Measurements from ENCODE around the gene C13orf46.
"Not testable (repeated sequence)": the region's sequence is repeated elsewhere in the genome, so short reads cannot be mapped to it uniquely, and the experiment has no call there.

C13orf46 gene

GRCh38 chr13:113973218-113974164, at the start of gene C13orf46:
C13orf46 (minus strand) TSS chr13:113974076; CDS start chr13:113973997, 79 bp downstream.
- Histone ChIP-seq H3K9me3 (ENCODE audit: control insufficient read depth in 1 of 2, low read length in 2 of 2) (no peaks in the 10 kb centered on the region), H3K36me3 (ENCODE audit: control insufficient read depth in 1 of 2, insufficient read depth in 2 of 2, low read length in 2 of 2) (peaks cover 0 to 5% of the 10 kb centered on the region in 2 donors), H3K4me1 (ENCODE audit: control insufficient read depth in 1 of 2, insufficient read depth in 2 of 2, low read length in 2 of 2) (peaks cover 23 to 25% of the 10 kb centered on the region in 2 donors), H3K9ac (ENCODE audit: low read depth in 1 of 2, low read length in 2 of 2) (no peak within 1 kb of the TSS), H3K27ac (ENCODE audit: low read depth, low read length) (no peak within 1 kb of the TSS), H3K27me3 (ENCODE audit: control insufficient read depth in 1 of 2, insufficient read depth in 2 of 2, low read length in 2 of 2) (no peaks in the 10 kb centered on the region), H3K4me3 (ENCODE audit: low read depth in 1 of 2, low read length in 2 of 2) (no peak within 1 kb of the TSS)

- Histone ChIP-seq H3K9ac (ENCODE audit: low read depth in 1 of 2, low read length in 2 of 2) (no peak overlapping the region), H3K27me3 (ENCODE audit: control insufficient read depth in 1 of 2, insufficient read depth in 2 of 2, low read length in 2 of 2) (no peaks in the 10 kb centered on the region), H3K36me3 (ENCODE audit: control insufficient read depth in 1 of 2, insufficient read depth in 2 of 2, low read length in 2 of 2) (peaks cover 0 to 27% of the 10 kb centered on the region in 2 donors), H3K4me1 (ENCODE audit: control insufficient read depth in 1 of 2, insufficient read depth in 2 of 2, low read length in 2 of 2) (peaks cover 14 to 23% of the 10 kb centered on the region in 2 donors), H3K4me3 (ENCODE audit: low read depth in 1 of 2, low read length in 2 of 2) (no peak overlapping the region), H3K27ac (ENCODE audit: low read depth, low read length) (no peak overlapping the region), H3K9me3 (ENCODE audit: control insufficient read depth in 1 of 2, low read length in 2 of 2) (no peaks in the 10 kb centered on the region)
These were observed 49.0 kb upstream of the C13orf46 start for GRCh38 chr13:114022876-114023275.

DNA sequence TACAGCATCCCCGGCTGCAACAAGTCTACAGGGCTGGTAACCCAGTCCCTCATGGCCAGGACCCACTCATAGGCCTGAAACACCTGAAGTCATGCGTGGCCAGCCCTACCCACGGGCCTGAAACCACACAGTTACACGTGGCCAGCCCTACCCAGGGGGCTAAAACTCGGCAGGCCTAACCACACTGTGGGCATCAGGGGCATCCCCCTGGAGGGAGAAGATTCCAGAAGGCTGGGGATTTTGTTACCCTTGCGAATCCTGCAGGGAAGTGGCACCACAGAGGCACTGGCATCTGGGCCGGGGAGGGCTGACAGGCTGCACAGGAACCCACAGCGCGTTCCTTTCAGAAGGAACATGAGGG, 48.4 kb upstream of the C13orf46 start:
- H3K4me1 ChIP-seq (ENCODE audit: control insufficient read depth in 1 of 2, insufficient read depth in 2 of 2, low read length in 2 of 2): peaks cover 14 to 20% of the 10 kb centered on the region in 2 donors
- no peak overlapping the region for H3K27ac ChIP-seq (ENCODE audit: low read depth, low read length)
- no peaks in the 10 kb centered on the region for H3K9me3 ChIP-seq (ENCODE audit: control insufficient read depth in 1 of 2, low read length in 2 of 2)
- no peaks in the 10 kb centered on the region for H3K27me3 ChIP-seq (ENCODE audit: control insufficient read depth in 1 of 2, insufficient read depth in 2 of 2, low read length in 2 of 2)
- no peak overlapping the region for H3K9ac ChIP-seq (ENCODE audit: low read depth in 1 of 2, low read length in 2 of 2)
- H3K4me3 ChIP-seq (ENCODE audit: low read depth in 1 of 2, low read length in 2 of 2): no peak overlapping the region
- H3K36me3 ChIP-seq (ENCODE audit: control insufficient read depth in 1 of 2, insufficient read depth in 2 of 2, low read length in 2 of 2): peaks cover 0 to 29% of the 10 kb centered on the region in 2 donors

- H3K9ac ChIP-seq (ENCODE audit: low read depth in 1 of 2, low read length in 2 of 2): no peak overlapping the region
- H3K4me3 ChIP-seq (ENCODE audit: low read depth in 1 of 2, low read length in 2 of 2): no peak overlapping the region
- peaks cover 10 to 17% of the 10 kb centered on the region in 2 donors for H3K4me1 ChIP-seq (ENCODE audit: control insufficient read depth in 1 of 2, insufficient read depth in 2 of 2, low read length in 2 of 2)
- H3K36me3 ChIP-seq (ENCODE audit: control insufficient read depth in 1 of 2, insufficient read depth in 2 of 2, low read length in 2 of 2): peaks cover 0 to 33% of the 10 kb centered on the region in 2 donors
- no peaks in the 10 kb centered on the region for H3K27me3 ChIP-seq (ENCODE audit: control insufficient read depth in 1 of 2, insufficient read depth in 2 of 2, low read length in 2 of 2)
- H3K9me3 ChIP-seq (ENCODE audit: control insufficient read depth in 1 of 2, low read length in 2 of 2): no peaks in the 10 kb centered on the region
- H3K27ac ChIP-seq (ENCODE audit: low read depth, low read length): no peak overlapping the region
These were observed 47.8 kb upstream of the C13orf46 start for GRCh38 chr13:114021464-114022308.

GRCh38 chr13:114020750-114021463, 47.0 kb upstream of the C13orf46 start:
- H3K9me3 ChIP-seq (ENCODE audit: control insufficient read depth in 1 of 2, low read length in 2 of 2): no peaks in the 10 kb centered on the region
- no peak overlapping the region for H3K27ac ChIP-seq (ENCODE audit: low read depth, low read length)
- peaks cover 2 to 9% of the 10 kb centered on the region in 2 donors for H3K4me1 ChIP-seq (ENCODE audit: control insufficient read depth in 1 of 2, insufficient read depth in 2 of 2, low read length in 2 of 2)
- peaks cover 0 to 33% of the 10 kb centered on the region in 2 donors for H3K36me3 ChIP-seq (ENCODE audit: control insufficient read depth in 1 of 2, insufficient read depth in 2 of 2, low read length in 2 of 2)
- no peaks in the 10 kb centered on the region for H3K27me3 ChIP-seq (ENCODE audit: control insufficient read depth in 1 of 2, insufficient read depth in 2 of 2, low read length in 2 of 2)
- no peak overlapping the region for H3K9ac ChIP-seq (ENCODE audit: low read depth in 1 of 2, low read length in 2 of 2)
- H3K4me3 ChIP-seq (ENCODE audit: low read depth in 1 of 2, low read length in 2 of 2): no peak overlapping the region

- H3K9ac ChIP-seq (ENCODE audit: low read depth in 1 of 2, low read length in 2 of 2); H3K27me3 ChIP-seq (ENCODE audit: control insufficient read depth in 1 of 2, insufficient read depth in 2 of 2, low read length in 2 of 2); H3K9me3 ChIP-seq (ENCODE audit: control insufficient read depth in 1 of 2, low read length in 2 of 2); H3K27ac ChIP-seq (ENCODE audit: low read depth, low read length); H3K4me1 ChIP-seq (ENCODE audit: control insufficient read depth in 1 of 2, insufficient read depth in 2 of 2, low read length in 2 of 2); H3K4me3 ChIP-seq (ENCODE audit: low read depth in 1 of 2, low read length in 2 of 2): not testable (repeated sequence)
- peaks cover 0 to 38% of the 10 kb centered on the region in 2 donors for H3K36me3 ChIP-seq (ENCODE audit: control insufficient read depth in 1 of 2, insufficient read depth in 2 of 2, low read length in 2 of 2)
These were observed 46.3 kb upstream of the C13orf46 start for GRCh38 chr13:114020134-114020533.

DNA sequence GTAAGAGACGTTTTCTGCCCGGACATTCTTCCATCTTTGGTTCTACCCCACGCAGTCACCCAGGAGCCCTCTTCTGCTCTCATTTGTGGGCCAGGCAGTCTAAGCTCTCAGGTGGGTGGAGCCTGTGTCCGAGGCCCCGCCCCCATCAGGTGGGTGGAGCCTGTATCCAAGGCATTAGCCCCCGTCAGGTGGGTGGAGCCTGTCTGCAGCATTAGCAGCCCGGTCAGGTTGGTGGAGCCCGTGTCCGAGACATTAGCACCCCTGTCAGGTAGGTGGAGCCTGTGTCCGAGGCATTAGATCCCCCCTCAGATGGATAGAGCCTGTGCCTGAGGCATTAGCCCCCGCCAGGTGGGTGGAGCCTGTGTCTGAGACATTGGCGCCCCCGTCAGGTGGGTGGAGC, 45.5 kb upstream of the C13orf46 start:
- no peaks in the 10 kb centered on the region for H3K27me3 ChIP-seq (ENCODE audit: control insufficient read depth in 1 of 2, insufficient read depth in 2 of 2, low read length in 2 of 2)
- no peaks in the 10 kb centered on the region for H3K9me3 ChIP-seq (ENCODE audit: control insufficient read depth in 1 of 2, low read length in 2 of 2)
- no peak overlapping the region for H3K27ac ChIP-seq (ENCODE audit: low read depth, low read length)
- no peak overlapping the region for H3K4me3 ChIP-seq (ENCODE audit: low read depth in 1 of 2, low read length in 2 of 2)
- peaks cover 0 to 42% of the 10 kb centered on the region in 2 donors for H3K36me3 ChIP-seq (ENCODE audit: control insufficient read depth in 1 of 2, insufficient read depth in 2 of 2, low read length in 2 of 2)
- peaks cover 0 to 6% of the 10 kb centered on the region in 2 donors for H3K4me1 ChIP-seq (ENCODE audit: control insufficient read depth in 1 of 2, insufficient read depth in 2 of 2, low read length in 2 of 2)
- H3K9ac ChIP-seq (ENCODE audit: low read depth in 1 of 2, low read length in 2 of 2): no peak overlapping the region

DNA sequence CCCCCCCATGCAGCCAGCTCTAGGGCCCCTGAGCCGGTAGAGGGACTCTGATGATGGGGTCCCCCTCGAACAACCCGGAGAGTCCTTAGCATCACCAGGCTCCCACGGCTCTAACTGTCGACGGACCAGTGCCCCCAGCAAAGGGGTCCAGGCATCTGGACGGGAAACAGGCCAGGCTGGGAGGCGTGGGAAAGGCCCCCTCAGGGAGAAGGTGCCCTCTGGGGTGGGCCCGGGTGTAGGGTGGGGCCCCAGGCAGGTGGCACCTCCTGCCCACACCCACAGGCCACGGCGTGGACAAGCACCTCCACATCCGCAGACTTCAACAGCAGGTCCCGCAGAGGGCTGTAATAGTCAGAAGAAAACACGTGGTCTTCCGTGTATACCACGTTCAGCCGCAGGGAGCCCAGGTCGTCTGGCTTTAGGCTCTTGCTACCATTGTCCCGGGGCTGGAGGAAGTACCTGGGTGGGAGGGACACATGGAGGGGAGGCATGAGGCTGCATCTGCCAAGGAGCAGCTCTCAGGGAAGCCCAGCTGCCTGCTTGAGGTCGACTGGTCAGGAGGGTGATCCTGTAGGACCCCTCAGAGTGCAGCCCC, 44.7 kb upstream of the C13orf46 start:
- H3K36me3 ChIP-seq (ENCODE audit: control insufficient read depth in 1 of 2, insufficient read depth in 2 of 2, low read length in 2 of 2): peaks cover 0 to 35% of the 10 kb centered on the region in 2 donors
- no peaks in the 10 kb centered on the region for H3K9me3 ChIP-seq (ENCODE audit: control insufficient read depth in 1 of 2, low read length in 2 of 2)
- H3K27ac ChIP-seq (ENCODE audit: low read depth, low read length): no peak overlapping the region
- H3K4me3 ChIP-seq (ENCODE audit: low read depth in 1 of 2, low read length in 2 of 2): no peak overlapping the region
- H3K9ac ChIP-seq (ENCODE audit: low read depth in 1 of 2, low read length in 2 of 2): no peak overlapping the region
- peaks cover 0 to 6% of the 10 kb centered on the region in 2 donors for H3K4me1 ChIP-seq (ENCODE audit: control insufficient read depth in 1 of 2, insufficient read depth in 2 of 2, low read length in 2 of 2)
- H3K27me3 ChIP-seq (ENCODE audit: control insufficient read depth in 1 of 2, insufficient read depth in 2 of 2, low read length in 2 of 2): no peaks in the 10 kb centered on the region

DNA sequence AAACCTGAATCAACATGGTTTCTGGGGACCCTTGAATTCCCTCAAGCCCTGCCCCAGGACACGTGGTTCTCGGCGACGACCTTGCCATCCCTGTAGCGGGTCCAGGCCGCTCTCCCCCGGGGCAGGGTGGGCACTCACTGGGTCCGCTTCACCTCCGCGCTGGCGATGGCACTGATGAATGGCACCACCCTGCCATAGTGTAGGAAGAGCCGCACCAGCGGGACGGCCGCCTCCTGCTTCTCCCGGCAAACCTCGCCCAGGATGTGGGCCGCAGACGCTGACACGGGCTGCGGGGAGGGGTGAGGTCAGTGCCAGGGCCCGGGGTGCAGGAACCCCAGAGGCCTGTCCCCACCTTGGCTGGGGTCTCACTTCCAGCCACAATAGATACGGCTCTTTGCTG, 44.1 kb upstream of the C13orf46 start:
- no peak overlapping the region for H3K9ac ChIP-seq (ENCODE audit: low read depth in 1 of 2, low read length in 2 of 2)
- no peaks in the 10 kb centered on the region for H3K9me3 ChIP-seq (ENCODE audit: control insufficient read depth in 1 of 2, low read length in 2 of 2)
- no peak overlapping the region for H3K4me3 ChIP-seq (ENCODE audit: low read depth in 1 of 2, low read length in 2 of 2)
- no peaks in the 10 kb centered on the region for H3K27me3 ChIP-seq (ENCODE audit: control insufficient read depth in 1 of 2, insufficient read depth in 2 of 2, low read length in 2 of 2)
- H3K36me3 ChIP-seq (ENCODE audit: control insufficient read depth in 1 of 2, insufficient read depth in 2 of 2, low read length in 2 of 2): peaks cover 0 to 35% of the 10 kb centered on the region in 2 donors
- H3K4me1 ChIP-seq (ENCODE audit: control insufficient read depth in 1 of 2, insufficient read depth in 2 of 2, low read length in 2 of 2): peaks cover 0 to 6% of the 10 kb centered on the region in 2 donors
- H3K27ac ChIP-seq (ENCODE audit: low read depth, low read length): no peak overlapping the region
